H9 (cell line): ENCODE data around the gene PLIN4. TPM values are rescaled to one million over a fixed set of nuclear protein-coding genes. Genes with fewer than 3 reads are reported as not detected.

Source experiments
- DNase-seq: peaks from one replicate; pipeline ENCODE4 v3.0.0-alpha.2; 2017
- H2AFZ ChIP-seq: one replicate; pipeline ENCODE4 v1.6.1; 2013; ENCODE audit warnings: mild to moderate bottlenecking, low read length, control low read depth, moderate library complexity
- H2AK5ac ChIP-seq: 2 replicates; pipeline ENCODE4 v1.6.1; 2013; ENCODE audit warnings: low read length, control low read depth, mixed read lengths; ENCODE audit not compliant: insufficient read length
- H2BK120ac ChIP-seq: one replicate; pipeline ENCODE4 v1.6.1; 2013; ENCODE audit warnings: low read depth, mild to moderate bottlenecking, low read length, control low read depth, inconsistent platforms; ENCODE audit not compliant: poor library complexity, severe bottlenecking
- H2BK12ac ChIP-seq: 2 replicates; pipeline ENCODE4 v1.6.1; 2013; ENCODE audit warnings: low read length, control low read depth, mixed read lengths, low read depth; ENCODE audit not compliant: insufficient read length
- H2BK15ac ChIP-seq: 2 replicates; pipeline ENCODE4 v1.6.1; 2013; ENCODE audit warnings: low read depth, low read length, control low read depth
- H2BK20ac ChIP-seq: one replicate; pipeline ENCODE4 v1.6.1; 2013; ENCODE audit warnings: low read depth, mild to moderate bottlenecking, low read length, control low read depth, inconsistent platforms; ENCODE audit not compliant: poor library complexity, severe bottlenecking
- H2BK5ac ChIP-seq: 2 replicates; pipeline ENCODE4 v1.6.1; 2013; ENCODE audit warnings: low read length, control low read depth, mixed read lengths; ENCODE audit not compliant: insufficient read length
- H3K14ac ChIP-seq: 2 replicates; pipeline ENCODE4 v1.6.1; 2013; ENCODE audit warnings: low read length, control low read depth; ENCODE audit not compliant: insufficient read depth
- H3K18ac ChIP-seq: 2 replicates; pipeline ENCODE4 v1.6.1; 2013; ENCODE audit warnings: low read depth, mild to moderate bottlenecking, mixed read lengths, low read length, control low read depth; ENCODE audit not compliant: insufficient read length
- H3K23ac ChIP-seq: 2 replicates; pipeline ENCODE4 v1.6.1; 2013; ENCODE audit warnings: low read length, control low read depth, mixed read lengths, low read depth; ENCODE audit not compliant: insufficient read length
- H3K23me2 ChIP-seq: 2 replicates; pipeline ENCODE4 v1.6.1; 2013; ENCODE audit warnings: low read depth, mild to moderate bottlenecking, mixed read lengths, low read length, control low read depth; ENCODE audit not compliant: insufficient read length, poor library complexity, severe bottlenecking
- H3K27ac ChIP-seq: 2 replicates; pipeline ENCODE4 v1.5.1; 2013; ENCODE audit warnings: low read length, control low read depth, mixed read lengths, low read depth; ENCODE audit not compliant: insufficient read length
- H3K27me3 ChIP-seq: 2 replicates; pipeline ENCODE4 v1.6.1; 2013; ENCODE audit warnings: low read length, control low read depth, inconsistent platforms; ENCODE audit not compliant: insufficient read depth
- H3K4ac ChIP-seq: 2 replicates; pipeline ENCODE4 v1.6.1; 2013; ENCODE audit warnings: low read depth, mild to moderate bottlenecking, control low read depth, inconsistent platforms, low read length, moderate library complexity
- H3K4me1 ChIP-seq: 2 replicates; pipeline ENCODE4 v1.6.1; 2013; ENCODE audit warnings: low read length, control low read depth, inconsistent platforms; ENCODE audit not compliant: insufficient read depth
- H3K4me2 ChIP-seq: 2 replicates; pipeline ENCODE4 v1.6.1; 2013; ENCODE audit warnings: low read length, control low read depth, mixed read lengths; ENCODE audit not compliant: insufficient read length, insufficient read depth
- H3K56ac ChIP-seq: 2 replicates; pipeline ENCODE4 v1.6.1; 2013; ENCODE audit warnings: low read depth, mild to moderate bottlenecking, mixed read lengths, low read length, control low read depth; ENCODE audit not compliant: insufficient read length
- H3K79me1 ChIP-seq: 2 replicates; pipeline ENCODE4 v1.6.1; 2013; ENCODE audit warnings: low read depth, mild to moderate bottlenecking, moderate library complexity, low read length, control low read depth, inconsistent platforms; ENCODE audit not compliant: insufficient read depth, poor library complexity, severe bottlenecking
- H3K79me2 ChIP-seq: 2 replicates; pipeline ENCODE4 v1.6.1; 2013; ENCODE audit warnings: low read length, control low read depth, inconsistent platforms; ENCODE audit not compliant: insufficient read depth
- H3K9ac ChIP-seq: 2 replicates; pipeline ENCODE4 v1.6.1; 2013; ENCODE audit warnings: low read length, control low read depth, mixed read lengths; ENCODE audit not compliant: insufficient read length; ENCODE audit errors: extremely low read depth
- H3K9me3 ChIP-seq: one replicate; pipeline ENCODE4 v1.6.1; 2013; ENCODE audit warnings: low read depth, low read length, inconsistent platforms; ENCODE audit not compliant: control insufficient read depth
- H3T11ph ChIP-seq: one replicate; pipeline ENCODE4 v1.6.1; 2013; ENCODE audit warnings: mild to moderate bottlenecking, low read length, control low read depth, inconsistent platforms
- H4K20me1 ChIP-seq: one replicate; pipeline ENCODE4 v1.6.1; 2013; ENCODE audit not compliant: control insufficient read depth, insufficient read length, insufficient read depth
- H4K5ac ChIP-seq: 2 replicates; pipeline ENCODE4 v1.6.1; 2013; ENCODE audit warnings: low read depth, mild to moderate bottlenecking, mixed read lengths, low read length, control low read depth; ENCODE audit not compliant: insufficient read length
- H4K8ac ChIP-seq: replicated peaks from 2 replicates; pipeline ENCODE4 v1.6.1; 2013; ENCODE audit warnings: low read length, control low read depth, mixed read lengths, low read depth; ENCODE audit not compliant: insufficient read length
- H4K91ac ChIP-seq: 2 replicates; pipeline ENCODE4 v1.6.1; 2013; ENCODE audit warnings: low read depth, mild to moderate bottlenecking, moderate library complexity, mixed read lengths, low read length, control low read depth; ENCODE audit not compliant: insufficient read length
- H3K27ac Mint-ChIP-seq, 3 experiments: 2 replicates in 2 of 3; 3 replicates in 1 of 3; pipeline ENCODE4 v1.8.0; 2020 to 2021; ENCODE audit warnings: mixed read lengths in 3 of 3, mild to moderate bottlenecking in 1 of 3, moderate library complexity in 1 of 3
- H3K27me3 Mint-ChIP-seq: 2 replicates; pipeline ENCODE4 v1.8.0; 2021; ENCODE audit warnings: low read depth, mild to moderate bottlenecking, moderate library complexity, mixed read lengths
- H3K36me3 Mint-ChIP-seq, 3 experiments: 2 replicates in 2 of 3; 3 replicates in 1 of 3; pipeline ENCODE4 v1.8.0; 2020 to 2021; ENCODE audit warnings: low read depth in 3 of 3, mixed read lengths in 3 of 3; ENCODE audit not compliant: insufficient read depth in 1 of 3
- H3K4me1 Mint-ChIP-seq, 2 experiments: 2 replicates each; pipeline ENCODE4 v1.8.0; 2020; ENCODE audit warnings: mixed read lengths in 2 of 2
- H3K4me3 Mint-ChIP-seq, 2 experiments: 2 replicates in 1 of 2; 3 replicates in 1 of 2; pipeline ENCODE4 v1.8.0; 2020 to 2021; ENCODE audit warnings: mild to moderate bottlenecking in 2 of 2, mixed read lengths in 2 of 2, moderate library complexity in 1 of 2
- H3K9me3 Mint-ChIP-seq, 2 experiments: 2 replicates in 1 of 2; 3 replicates in 1 of 2; pipeline ENCODE4 v1.8.0; 2020; ENCODE audit warnings: mild to moderate bottlenecking in 2 of 2, mixed read lengths in 2 of 2, moderate library complexity in 1 of 2
- WGBS: extraction: QIAGEN DNeasy Blood & Tissue Kit; methylation state at CpG from one replicate; pipeline ENCODE4 v1.1.7; 2013; ENCODE audit warnings: missing lambda C conversion rate, low lambda C conversion rate, mixed read lengths; ENCODE audit not compliant: insufficient read length; ENCODE audit errors: extremely low coverage; 5-methylcytosine and 5-hydroxymethylcytosine counted together
- total RNA-seq: library from RNA; stranded (reverse); gene quantifications from 2 replicates; pipeline ENCODE4 v1.2.1, GENCODE V29; 2021
- TF ChIP-seq, protein P1 (sequence below): fragments of 200-600 bp; sonication (generic); conservative IDR thresholded peaks from 3 replicates; pipeline ENCODE4 v1.8.0; 2021; ENCODE audit warnings: antibody characterized with exemption, mild to moderate bottlenecking

PLIN4 gene
- total RNA-seq, 1 experiment from 2014 or later: 1.1 TPM

DNA sequence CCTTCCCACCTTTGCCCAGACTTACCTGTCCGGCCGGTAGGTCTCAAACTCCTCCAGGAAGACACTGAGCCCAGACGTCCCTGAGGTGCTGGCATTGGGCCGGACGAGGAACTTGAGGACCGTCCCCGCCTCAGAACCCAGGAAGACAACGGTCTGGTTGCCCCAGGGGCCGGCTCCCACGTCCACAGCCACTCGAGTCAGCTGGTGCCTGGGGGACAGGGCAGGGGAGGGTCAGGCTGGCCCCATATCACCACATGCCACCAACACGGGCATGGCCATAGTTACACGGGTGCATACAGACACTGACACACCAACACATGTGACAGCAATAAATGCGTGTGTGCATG lies 29.9 kb upstream of the PLIN4 start:
- no peaks in the 10 kb centered on the region for H3K79me2 ChIP-seq
- no peak overlapping the region for H2BK12ac ChIP-seq
- no peaks in the 10 kb centered on the region for H3K79me1 ChIP-seq
- H3K9me3 ChIP-seq: no peaks in the 10 kb centered on the region
- H4K5ac ChIP-seq: no peak overlapping the region
- H4K20me1 ChIP-seq: peaks cover 3% of the 10 kb centered on the region
- no peaks in the 10 kb centered on the region for H3K27me3 ChIP-seq
- no peak overlapping the region for H3K4me2 ChIP-seq
- H2BK120ac ChIP-seq: no peak overlapping the region
- no peaks in the 10 kb centered on the region for H3K23me2 ChIP-seq
- no peak overlapping the region for H2AK5ac ChIP-seq
- H2BK15ac ChIP-seq: no peak overlapping the region
- DNase-seq: no peak
- H2AFZ ChIP-seq: no peak overlapping the region
- no peak overlapping the region for H2BK5ac ChIP-seq
- H3K9ac ChIP-seq: no peak overlapping the region
- no peak overlapping the region for H3K27ac ChIP-seq
- TF ChIP-seq, protein P1, sequence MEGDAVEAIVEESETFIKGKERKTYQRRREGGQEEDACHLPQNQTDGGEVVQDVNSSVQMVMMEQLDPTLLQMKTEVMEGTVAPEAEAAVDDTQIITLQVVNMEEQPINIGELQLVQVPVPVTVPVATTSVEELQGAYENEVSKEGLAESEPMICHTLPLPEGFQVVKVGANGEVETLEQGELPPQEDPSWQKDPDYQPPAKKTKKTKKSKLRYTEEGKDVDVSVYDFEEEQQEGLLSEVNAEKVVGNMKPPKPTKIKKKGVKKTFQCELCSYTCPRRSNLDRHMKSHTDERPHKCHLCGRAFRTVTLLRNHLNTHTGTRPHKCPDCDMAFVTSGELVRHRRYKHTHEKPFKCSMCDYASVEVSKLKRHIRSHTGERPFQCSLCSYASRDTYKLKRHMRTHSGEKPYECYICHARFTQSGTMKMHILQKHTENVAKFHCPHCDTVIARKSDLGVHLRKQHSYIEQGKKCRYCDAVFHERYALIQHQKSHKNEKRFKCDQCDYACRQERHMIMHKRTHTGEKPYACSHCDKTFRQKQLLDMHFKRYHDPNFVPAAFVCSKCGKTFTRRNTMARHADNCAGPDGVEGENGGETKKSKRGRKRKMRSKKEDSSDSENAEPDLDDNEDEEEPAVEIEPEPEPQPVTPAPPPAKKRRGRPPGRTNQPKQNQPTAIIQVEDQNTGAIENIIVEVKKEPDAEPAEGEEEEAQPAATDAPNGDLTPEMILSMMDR: no peak
- no peak overlapping the region for H2BK20ac ChIP-seq
- H3K27ac Mint-ChIP-seq: no peak overlapping the region
- H3K56ac ChIP-seq: no peak overlapping the region
- no peak overlapping the region for H3K4ac ChIP-seq
- H3K36me3 Mint-ChIP-seq: peaks cover 16 to 57% (median 39%) of the 10 kb centered on the region in 3 experiments; a peak in 6 of 7 replicates
- no peak overlapping the region for H3K23ac ChIP-seq
- no peaks in the 10 kb centered on the region for H3K4me1 ChIP-seq
- H3K14ac ChIP-seq: no peak overlapping the region
- WGBS: no CpG with 5 or more reads among the region's 14 CpGs
- H3K27me3 Mint-ChIP-seq: peaks cover 2% of the 10 kb centered on the region; the same call in 1 of the 2 replicates
- no peak overlapping the region for H3K4me3 Mint-ChIP-seq
- no peak overlapping the region for H3T11ph ChIP-seq
- no peaks in the 10 kb centered on the region for H3K4me1 Mint-ChIP-seq
- no peak overlapping the region for H3K18ac ChIP-seq
- H3K9me3 Mint-ChIP-seq: no peaks in the 10 kb centered on the region
- no peak overlapping the region for H4K91ac ChIP-seq
- H4K8ac ChIP-seq: no peak overlapping the region
